Psoas muscle (tissue), 8 donors: ENCODE data around the gene HIVEP1. TPM values are rescaled to one million over a fixed set of nuclear protein-coding genes. Genes with fewer than 3 reads are reported as not detected.

Experiments
- ATAC-seq, 4 donors: fragments of 200-7000 bp; cut with Tn5 transposase; one replicate each; pipeline ENCODE4 v1.9.1; 2020; ENCODE audit warnings: moderate library complexity in 3 of 4, mild to moderate bottlenecking in 2 of 4
- DNase-seq, 2 donors: peaks; one replicate each; pipeline ENCODE4 v3.0.0-alpha.2; 2020
- H3K27ac ChIP-seq: fragments of 200-600 bp; one replicate; pipeline ENCODE4 v1.8.0; 2022
- H3K27me3 ChIP-seq, 3 donors: fragments of 200-600 bp in 1 of 3; one replicate each; pipeline versions ENCODE4 v1.6.1 to v1.8.0; 2013 to 2022; ENCODE audit warnings: low read length in 2 of 3, mild to moderate bottlenecking in 2 of 3, moderate library complexity in 1 of 3; ENCODE audit not compliant: insufficient read depth in 3 of 3
- H3K36me3 ChIP-seq, 2 donors: fragments of 200-600 bp in 1 of 2; one replicate each; pipeline versions ENCODE4 v1.6.1 to v1.8.0; 2013 to 2022; ENCODE audit warnings: low read depth in 1 of 2, mild to moderate bottlenecking in 1 of 2, moderate library complexity in 1 of 2; ENCODE audit not compliant: insufficient read depth in 1 of 2
- H3K4me1 ChIP-seq: fragments of 200-600 bp; one replicate; pipeline ENCODE4 v1.8.0; 2022
- H3K4me3 ChIP-seq: fragments of 200-600 bp; one replicate; pipeline ENCODE4 v1.8.0; 2022; ENCODE audit warnings: mild to moderate bottlenecking
- H3K9me3 ChIP-seq: fragments of 200-600 bp; one replicate; pipeline ENCODE4 v1.8.0; 2022
- WGBS, 3 donors: extraction: QIAGEN DNeasy Blood & Tissue Kit; methylation state at CpG; one replicate each; pipeline versions ENCODE4 v1.1.6 to v1.1.7; 2013; 5-methylcytosine and 5-hydroxymethylcytosine counted together
- intact Hi-C, 2 donors: fragments of 100-400 bp; cut with DNase I; formaldehyde crosslinking; loops; one replicate each; pipeline versions ENCODE4 v1.11.0 to v1.14.2; 2022
- polyA plus RNA-seq, 3 donors: library from polyadenylated mRNA; stranded (reverse); fragments of 200-250 nt; gene quantifications; one replicate each; pipeline ENCODE4 v1.2.3, GENCODE V29; 2013
- total RNA-seq, 4 donors: library from RNA; stranded (reverse); fragmentation: NEBNext Ultra II Directional in 2 of 4; extraction: Animal tissue kit (Norgen Biotek cat#: 25700) in 2 of 4; gene quantifications; one replicate each; pipeline versions ENCODE4 v1.2.1 to v1.2.4, GENCODE V29; 2021 to 2023
- TF ChIP-seq, protein P1 (sequence below): fragments of 200-600 bp; IDR thresholded peaks from one replicate; pipeline ENCODE4 v1.8.0; 2022; ENCODE audit warnings: antibody characterized with exemption
- donor health status: healthy with polysubstance abuse.
- donor health status: DM: no; HTN: no; CAD: no; lungs with moderate emphysema.
- donor health status: Bipolar disorder and iron deficiency.
- donor health status: healthy.
- donor health status: DM: yes; HTN: yes; CAD: no.
- donor health status: DM: no; HTN: no; CAD: no.
- donor health status: DM: no; HTN: no; CAD: no.
- donor health status: DM: yes; HTN: yes; CAD: no.

Gene HIVEP1
- total and polyA plus RNA-seq, 7 donors: 4.0 to 13.1 (median 6.7) TPM

DNA sequence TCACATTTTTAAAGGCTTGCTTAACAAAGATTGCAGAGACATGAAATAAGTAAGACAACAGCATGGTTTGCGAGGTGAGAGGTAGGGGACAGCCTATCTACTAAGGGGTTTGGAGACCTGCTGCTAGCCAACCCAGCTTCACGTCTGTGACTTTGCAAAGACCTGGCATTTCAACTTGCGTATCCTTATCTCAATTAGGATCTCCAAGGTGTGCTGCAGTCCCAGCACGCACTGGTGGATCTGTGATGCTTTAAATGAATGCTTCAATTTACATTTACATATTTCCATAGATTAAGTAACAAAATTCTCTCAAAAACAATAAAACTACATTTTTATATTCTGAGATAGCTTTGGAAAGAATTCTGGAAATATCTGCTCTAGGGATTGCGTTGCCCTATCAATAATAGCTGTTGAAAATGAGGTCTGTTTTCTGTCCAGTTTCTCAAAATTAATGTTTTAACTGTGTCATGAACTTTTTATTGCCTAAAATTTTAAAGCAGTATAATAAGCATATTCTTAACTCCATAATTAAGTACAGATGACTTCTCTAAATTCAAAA is 153.7 kb downstream of the HIVEP1 start:
- TF ChIP-seq, protein P1, sequence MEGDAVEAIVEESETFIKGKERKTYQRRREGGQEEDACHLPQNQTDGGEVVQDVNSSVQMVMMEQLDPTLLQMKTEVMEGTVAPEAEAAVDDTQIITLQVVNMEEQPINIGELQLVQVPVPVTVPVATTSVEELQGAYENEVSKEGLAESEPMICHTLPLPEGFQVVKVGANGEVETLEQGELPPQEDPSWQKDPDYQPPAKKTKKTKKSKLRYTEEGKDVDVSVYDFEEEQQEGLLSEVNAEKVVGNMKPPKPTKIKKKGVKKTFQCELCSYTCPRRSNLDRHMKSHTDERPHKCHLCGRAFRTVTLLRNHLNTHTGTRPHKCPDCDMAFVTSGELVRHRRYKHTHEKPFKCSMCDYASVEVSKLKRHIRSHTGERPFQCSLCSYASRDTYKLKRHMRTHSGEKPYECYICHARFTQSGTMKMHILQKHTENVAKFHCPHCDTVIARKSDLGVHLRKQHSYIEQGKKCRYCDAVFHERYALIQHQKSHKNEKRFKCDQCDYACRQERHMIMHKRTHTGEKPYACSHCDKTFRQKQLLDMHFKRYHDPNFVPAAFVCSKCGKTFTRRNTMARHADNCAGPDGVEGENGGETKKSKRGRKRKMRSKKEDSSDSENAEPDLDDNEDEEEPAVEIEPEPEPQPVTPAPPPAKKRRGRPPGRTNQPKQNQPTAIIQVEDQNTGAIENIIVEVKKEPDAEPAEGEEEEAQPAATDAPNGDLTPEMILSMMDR: no peak
- no peaks in the 10 kb centered on the region for H3K4me1 ChIP-seq
- no peak overlapping the region for H3K27ac ChIP-seq
- intact Hi-C loops: no loop called here
- peaks cover 0 to 31% of the 10 kb centered on the region in 2 donors for H3K36me3 ChIP-seq
- ATAC-seq: no peak
- no peaks in the 10 kb centered on the region for H3K27me3 ChIP-seq
- 80 to 87% (median 81%) methylated on average over 5 of the region's 5 CpGs for WGBS, 3 donors
- DNase-seq: no peak
- H3K9me3 ChIP-seq: no peaks in the 10 kb centered on the region
- no peak overlapping the region for H3K4me3 ChIP-seq

DNA sequence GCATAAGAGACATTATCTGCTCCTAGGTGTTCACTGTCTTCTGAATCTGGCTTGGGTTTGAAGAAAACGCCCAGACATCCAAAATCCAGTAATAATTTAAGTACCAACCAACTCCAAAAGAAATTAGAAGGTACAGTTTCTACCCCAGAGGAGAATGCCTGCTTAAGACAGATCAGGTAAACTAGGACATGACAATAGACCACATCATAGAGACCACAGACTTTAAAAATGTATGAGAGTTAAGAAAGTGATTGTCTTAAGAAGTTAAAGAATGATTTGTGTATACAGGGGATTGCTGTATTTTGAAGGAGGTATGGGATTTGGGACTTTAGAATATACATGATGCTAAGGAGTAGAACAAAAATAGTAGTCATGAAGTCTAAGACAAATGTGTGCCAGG is 157.3 kb downstream of the HIVEP1 start:
- WGBS, 3 donors: 83 to 96% (median 89%) methylated on average over 1 of the region's 1 CpG
- intact Hi-C loops: no loop called here
- H3K36me3 ChIP-seq: no peaks in the 10 kb centered on the region
- no peaks in the 10 kb centered on the region for H3K27me3 ChIP-seq
- no peaks in the 10 kb centered on the region for H3K4me1 ChIP-seq
- no peak overlapping the region for H3K27ac ChIP-seq
- TF ChIP-seq, protein P1: no peak
- DNase-seq (no peak), ATAC-seq (no peak)
- no peaks in the 10 kb centered on the region for H3K9me3 ChIP-seq
- H3K4me3 ChIP-seq: no peak overlapping the region

DNA sequence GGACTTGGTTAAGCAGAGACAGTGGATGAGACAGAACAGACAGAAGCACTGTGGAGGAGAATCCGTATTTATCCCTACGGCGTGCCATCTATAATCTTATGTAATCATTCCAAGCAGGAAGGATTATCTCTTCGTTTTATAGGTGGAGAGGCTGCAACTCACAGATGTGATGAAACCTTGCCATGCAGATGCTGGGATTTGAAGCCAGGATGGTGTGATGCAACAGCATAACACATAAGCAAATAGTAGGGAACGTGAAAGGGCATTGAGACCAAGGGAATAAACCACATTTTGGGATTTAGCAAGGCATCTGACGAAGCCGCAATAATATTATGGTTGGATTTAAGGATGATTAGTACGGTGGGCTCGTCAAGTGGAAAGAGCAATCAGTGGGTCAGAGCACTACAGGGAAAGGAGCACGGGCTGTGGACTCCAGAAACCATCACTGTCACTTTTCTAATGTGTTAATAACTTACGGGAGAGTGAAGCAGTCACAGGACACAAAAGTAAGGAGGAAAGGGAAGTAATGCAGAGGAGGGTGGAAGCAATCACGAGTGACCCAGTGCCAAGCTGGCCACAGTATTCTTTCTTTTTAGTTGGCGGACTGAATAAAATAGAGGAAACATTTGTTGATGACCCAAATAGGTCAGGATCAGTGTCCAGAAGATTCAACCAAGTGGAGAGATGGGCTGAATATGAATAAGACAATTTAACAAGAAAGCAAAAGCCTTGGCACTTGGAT is 158.4 kb downstream of the HIVEP1 start:
- no peaks in the 10 kb centered on the region for H3K4me1 ChIP-seq
- DNase-seq (no peak), ATAC-seq (no peak)
- H3K27ac ChIP-seq: no peak overlapping the region
- no peak overlapping the region for H3K4me3 ChIP-seq
- intact Hi-C loops: no loop called here
- 60 to 69% (median 69%) methylated on average over 13 of the region's 13 CpGs for WGBS, 3 donors
- no peaks in the 10 kb centered on the region for H3K9me3 ChIP-seq
- TF ChIP-seq, protein P1: no peak
- H3K36me3 ChIP-seq: no peaks in the 10 kb centered on the region
- no peaks in the 10 kb centered on the region for H3K27me3 ChIP-seq

DNA sequence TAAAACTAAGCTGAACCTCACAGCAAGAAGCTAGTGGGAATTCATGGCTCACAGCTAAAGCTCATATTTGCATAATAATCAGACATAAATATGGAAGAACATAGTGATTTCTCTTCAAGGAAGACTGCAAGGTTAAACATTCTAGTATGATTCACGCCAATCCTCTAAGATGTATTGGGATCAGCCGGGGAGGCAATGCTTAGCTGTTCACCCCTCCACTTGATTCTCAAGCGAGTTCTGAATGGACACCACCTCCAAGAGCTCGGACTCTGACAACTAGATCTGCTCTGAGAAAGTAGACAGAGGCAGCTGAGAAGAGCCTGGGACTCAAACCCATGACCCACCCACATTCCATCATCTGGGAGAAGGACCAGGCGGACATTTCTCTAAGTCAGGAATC is 159.6 kb downstream of the HIVEP1 start:
- Histone ChIP-seq H3K27ac (no peak overlapping the region), H3K36me3 (no peaks in the 10 kb centered on the region), H3K27me3 (no peaks in the 10 kb centered on the region), H3K4me1 (no peaks in the 10 kb centered on the region), H3K9me3 (no peaks in the 10 kb centered on the region), H3K4me3 (no peak overlapping the region)
- intact Hi-C loops: no loop called here
- TF ChIP-seq, protein P1: no peak
- ATAC-seq (no peak), DNase-seq (no peak)
- 94 to 99% (median 97%) methylated on average over 5 of the region's 5 CpGs for WGBS, 3 donors
